HEK293 (cell line): ENCODE data around the gene TEAD3.

Experiments
- CTCF ChIP-seq: fragments of 450-650 bp; formaldehyde crosslinking; IDR thresholded peaks from 2 replicates; pipeline ENCODE4 v1.5.1; 2016; ENCODE audit warnings: missing biosample characterization, missing genetic modification characterization
- ZNF18 ChIP-seq: fragments of 450-650 bp; formaldehyde crosslinking; IDR thresholded peaks from 2 replicates; pipeline ENCODE4 v1.5.1; 2016; ENCODE audit warnings: missing biosample characterization, missing genetic modification characterization
- ZNF223 ChIP-seq: fragments of 450-650 bp; formaldehyde crosslinking; IDR thresholded peaks from 2 replicates; pipeline ENCODE4 v1.5.1; 2016; ENCODE audit warnings: missing biosample characterization, missing genetic modification characterization
- ZNF518A ChIP-seq: fragments of 450-650 bp; formaldehyde crosslinking; conservative IDR thresholded peaks from 2 replicates; pipeline ENCODE4 v1.5.1; 2016; ENCODE audit warnings: low read depth, missing biosample characterization, missing genetic modification characterization
- ZNF768 ChIP-seq: fragments of 450-650 bp; formaldehyde crosslinking; IDR thresholded peaks from 2 replicates; pipeline ENCODE4 v1.5.1; 2018; ENCODE audit warnings: missing biosample characterization, mild to moderate bottlenecking, missing genetic modification characterization
- ZNF785 ChIP-seq: fragments of 450-650 bp; formaldehyde crosslinking; IDR thresholded peaks from 2 replicates; pipeline ENCODE4 v1.5.1; 2016; ENCODE audit warnings: missing biosample characterization, missing genetic modification characterization

- no peak for TF ChIP-seq CTCF (tag by site-specific recombination)
- TF ChIP-seq ZNF223: no peak
- TF ChIP-seq ZNF18 (tag by site-specific recombination): no peak
- TF ChIP-seq ZNF518A: no peak
- no peak for TF ChIP-seq ZNF785 (tag by site-specific recombination)
- no peak for TF ChIP-seq ZNF768 (tag by site-specific recombination)
These were observed 64.6 kb downstream of the TEAD3 start for GRCh38 chr6:35432291-35432690.
